Measurements from ENCODE around the gene AAR2. TPM values are rescaled to one million over a fixed set of nuclear protein-coding genes. Genes with fewer than 3 reads are reported as not detected.

AAR2 gene
- total RNA-seq, 4 donors from 2014 or later, result 25.5 to 33.3 (median 29.9) TPM

- Histone ChIP-seq H3K9me3 (no peaks in the 10 kb centered on the region), H3K36me3 (peaks cover 2 to 7% of the 10 kb centered on the region in 2 donors), H3K27me3 (no peaks in the 10 kb centered on the region), H3K4me3 (replicated peaks in 1 of 3) (no peak overlapping the region), H3K4me1 (peaks cover 0 to 6% of the 10 kb centered on the region in 2 donors), H3K27ac (no peak overlapping the region)
- WGBS, 2 donors, result 55 to 73% methylated on average over 3 to 6 of the region's 6 CpGs
- TF ChIP-seq POLR2A (IDR thresholded peaks at IDR 0.05) (no peak), CTCF (IDR thresholded peaks at IDR 0.05) (peak; percentile 61 to 94 (median 84))
- DNase-seq, result peak; percentile 86 to 88
- intact Hi-C loops (cut with DNase I), result loop anchor here (5.0 kb wide), 2 partner anchors 42 to 202 kb away; no protein-coding TSS in a partner anchor
These were observed 36.7 kb upstream of the AAR2 start for GRCh38 chr20:36199345-36200257.

DNA sequence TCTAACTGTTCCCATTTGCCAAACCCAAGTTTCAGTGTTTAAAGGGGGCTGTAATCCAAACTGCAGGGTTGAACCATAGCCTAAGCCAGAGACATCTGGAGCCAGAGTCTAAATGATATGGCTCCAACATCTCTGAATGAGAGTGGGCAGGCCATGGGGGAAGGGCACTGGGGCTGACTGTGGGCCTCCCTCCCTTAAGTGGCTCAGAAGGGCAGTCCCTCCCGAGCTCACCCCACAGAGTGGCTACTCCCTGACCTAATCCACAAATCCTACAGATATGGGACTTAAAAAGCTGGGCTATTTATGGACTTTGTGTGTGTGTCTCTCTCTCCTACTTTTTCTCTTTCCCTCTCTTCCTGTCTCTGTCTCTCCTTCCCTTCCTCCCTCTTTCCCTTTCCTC lies 35.8 kb upstream of the AAR2 start:
- Histone ChIP-seq H3K4me1 (peaks cover 0 to 6% of the 10 kb centered on the region in 2 donors), H3K27ac (no peak overlapping the region), H3K9me3 (no peaks in the 10 kb centered on the region), H3K27me3 (no peaks in the 10 kb centered on the region), H3K4me3 (replicated peaks in 1 of 3) (no peak overlapping the region), H3K36me3 (peaks cover 0 to 5% of the 10 kb centered on the region in 2 donors)
- TF ChIP-seq POLR2A (IDR thresholded peaks at IDR 0.05) (no peak), CTCF (IDR thresholded peaks at IDR 0.05) (no peak)
- no peak for DNase-seq
- 100% methylated on average over 1 of the region's 1 CpG for WGBS, 2 donors
- intact Hi-C loops (cut with DNase I), result no loop called here

GRCh38 chr20:36201198-36201597 lies 35.1 kb upstream of the AAR2 start:
- Histone ChIP-seq H3K36me3 (peaks cover 4% of the 10 kb centered on the region in 2 donors), H3K27me3 (no peaks in the 10 kb centered on the region), H3K9me3 (no peaks in the 10 kb centered on the region), H3K4me1 (peaks cover 0 to 6% of the 10 kb centered on the region in 2 donors), H3K4me3 (replicated peaks in 1 of 3) (no peak overlapping the region), H3K27ac (no peak overlapping the region)
- no peak for DNase-seq
- intact Hi-C loops (cut with DNase I), result no loop called here
- TF ChIP-seq CTCF (IDR thresholded peaks at IDR 0.05), result no peak
- no peak for TF ChIP-seq POLR2A (IDR thresholded peaks at IDR 0.05)
- 89 to 94% methylated on average over 3 to 4 of the region's 4 CpGs for WGBS, 2 donors

GRCh38 chr20:36202891-36203338 lies 33.4 kb upstream of the AAR2 start:
- H3K4me3 ChIP-seq (replicated peaks in 1 of 3), result no peak overlapping the region
- no peak for TF ChIP-seq POLR2A (IDR thresholded peaks at IDR 0.05)
- peak; percentile 83 to 96 (median 88) for TF ChIP-seq CTCF (IDR thresholded peaks at IDR 0.05)
- H3K27ac ChIP-seq, result no peak overlapping the region
- intact Hi-C loops (cut with DNase I), result no loop called here
- peak; percentile 66 to 74 for DNase-seq
- peaks cover 4 to 7% of the 10 kb centered on the region in 2 donors for H3K36me3 ChIP-seq
- H3K4me1 ChIP-seq, result peaks cover 0 to 6% of the 10 kb centered on the region in 2 donors
- no peaks in the 10 kb centered on the region for H3K27me3 ChIP-seq
- no peaks in the 10 kb centered on the region for H3K9me3 ChIP-seq
- 34 to 38% methylated on average over 18 of the region's 18 CpGs for WGBS, 2 donors

- TF ChIP-seq POLR2A (IDR thresholded peaks at IDR 0.05), result no peak
- TF ChIP-seq CTCF (IDR thresholded peaks at IDR 0.05), result no peak
- intact Hi-C loops (cut with DNase I), result no loop called here
- Histone ChIP-seq H3K36me3 (peaks cover 4 to 7% of the 10 kb centered on the region in 2 donors), H3K9me3 (no peaks in the 10 kb centered on the region), H3K27ac (no peak overlapping the region), H3K4me1 (peaks cover 0 to 6% of the 10 kb centered on the region in 2 donors), H3K4me3 (replicated peaks in 1 of 3) (no peak overlapping the region), H3K27me3 (no peaks in the 10 kb centered on the region)
- DNase-seq, result peak; percentile 42 to 44
- 66 to 70% methylated on average over 3 of the region's 3 CpGs for WGBS, 2 donors
These were observed 32.4 kb upstream of the AAR2 start for GRCh38 chr20:36203861-36204260.
